LNCAP (cell line): ENCODE data around the gene CRIM1.

ENCODE experiments used
- TF ChIP-seq, protein P1 (sequence below): fragments of 450-650 bp; IDR thresholded peaks from 2 replicates; pipeline ENCODE4 v1.5.1; 2017; ENCODE audit warnings: mild to moderate bottlenecking

Gene CRIM1

GRCh38 chr2:36371070-36371874 is 15.7 kb downstream of the CRIM1 start:
- TF ChIP-seq, protein P1, sequence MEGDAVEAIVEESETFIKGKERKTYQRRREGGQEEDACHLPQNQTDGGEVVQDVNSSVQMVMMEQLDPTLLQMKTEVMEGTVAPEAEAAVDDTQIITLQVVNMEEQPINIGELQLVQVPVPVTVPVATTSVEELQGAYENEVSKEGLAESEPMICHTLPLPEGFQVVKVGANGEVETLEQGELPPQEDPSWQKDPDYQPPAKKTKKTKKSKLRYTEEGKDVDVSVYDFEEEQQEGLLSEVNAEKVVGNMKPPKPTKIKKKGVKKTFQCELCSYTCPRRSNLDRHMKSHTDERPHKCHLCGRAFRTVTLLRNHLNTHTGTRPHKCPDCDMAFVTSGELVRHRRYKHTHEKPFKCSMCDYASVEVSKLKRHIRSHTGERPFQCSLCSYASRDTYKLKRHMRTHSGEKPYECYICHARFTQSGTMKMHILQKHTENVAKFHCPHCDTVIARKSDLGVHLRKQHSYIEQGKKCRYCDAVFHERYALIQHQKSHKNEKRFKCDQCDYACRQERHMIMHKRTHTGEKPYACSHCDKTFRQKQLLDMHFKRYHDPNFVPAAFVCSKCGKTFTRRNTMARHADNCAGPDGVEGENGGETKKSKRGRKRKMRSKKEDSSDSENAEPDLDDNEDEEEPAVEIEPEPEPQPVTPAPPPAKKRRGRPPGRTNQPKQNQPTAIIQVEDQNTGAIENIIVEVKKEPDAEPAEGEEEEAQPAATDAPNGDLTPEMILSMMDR, result no peak

DNA sequence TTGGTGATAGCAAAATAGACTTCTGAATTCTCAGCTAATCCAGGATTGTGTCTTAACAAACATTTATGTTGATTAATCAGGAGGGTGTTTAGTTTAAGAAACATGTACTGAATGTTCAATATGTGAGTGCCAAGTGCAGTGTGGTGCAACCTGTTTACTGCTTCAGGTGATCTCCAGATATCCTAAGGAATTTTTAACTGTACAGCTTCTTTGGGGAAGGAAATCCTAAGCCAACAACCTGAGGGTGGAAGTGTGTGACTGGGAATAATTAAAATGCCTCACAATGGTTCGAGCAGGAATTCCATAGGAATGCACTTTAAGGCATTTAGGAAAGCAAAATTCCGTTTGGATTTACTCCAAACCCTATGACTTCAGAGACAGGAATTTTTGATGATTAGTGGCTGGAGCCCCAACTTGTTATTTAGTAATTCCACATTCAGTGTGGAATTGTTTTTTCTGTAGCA is 16.4 kb downstream of the CRIM1 start:
- TF ChIP-seq, protein P1, result no peak

- TF ChIP-seq, protein P1, result no peak
Observed at GRCh38 chr2:36373149-36373926, 17.8 kb downstream of the CRIM1 start.

- TF ChIP-seq, protein P1, result no peak
Observed at GRCh38 chr2:36374585-36374984, 19.0 kb downstream of the CRIM1 start.

DNA sequence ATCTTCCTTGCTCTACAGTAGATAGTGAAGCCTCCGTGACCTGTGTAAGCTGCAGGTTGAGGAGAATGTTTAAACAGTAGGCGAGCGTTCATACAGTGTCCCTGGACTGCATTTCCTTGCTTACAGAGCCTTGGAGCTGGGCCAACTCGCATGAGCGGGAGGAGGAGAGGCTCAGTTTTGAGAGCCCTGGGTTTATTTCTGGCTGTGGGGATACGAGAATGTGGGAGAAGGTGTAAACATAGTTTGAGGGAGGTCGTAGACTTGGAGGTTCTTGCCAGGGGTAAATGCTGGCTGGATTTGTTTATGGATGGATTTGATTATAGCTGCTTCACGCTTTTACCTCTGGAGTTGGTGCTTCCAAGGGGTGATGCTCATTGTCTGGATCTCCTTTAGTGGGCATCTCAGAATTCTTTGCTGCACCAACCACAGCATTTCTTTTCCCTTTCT is 20.8 kb downstream of the CRIM1 start:
- TF ChIP-seq, protein P1, result no peak

DNA sequence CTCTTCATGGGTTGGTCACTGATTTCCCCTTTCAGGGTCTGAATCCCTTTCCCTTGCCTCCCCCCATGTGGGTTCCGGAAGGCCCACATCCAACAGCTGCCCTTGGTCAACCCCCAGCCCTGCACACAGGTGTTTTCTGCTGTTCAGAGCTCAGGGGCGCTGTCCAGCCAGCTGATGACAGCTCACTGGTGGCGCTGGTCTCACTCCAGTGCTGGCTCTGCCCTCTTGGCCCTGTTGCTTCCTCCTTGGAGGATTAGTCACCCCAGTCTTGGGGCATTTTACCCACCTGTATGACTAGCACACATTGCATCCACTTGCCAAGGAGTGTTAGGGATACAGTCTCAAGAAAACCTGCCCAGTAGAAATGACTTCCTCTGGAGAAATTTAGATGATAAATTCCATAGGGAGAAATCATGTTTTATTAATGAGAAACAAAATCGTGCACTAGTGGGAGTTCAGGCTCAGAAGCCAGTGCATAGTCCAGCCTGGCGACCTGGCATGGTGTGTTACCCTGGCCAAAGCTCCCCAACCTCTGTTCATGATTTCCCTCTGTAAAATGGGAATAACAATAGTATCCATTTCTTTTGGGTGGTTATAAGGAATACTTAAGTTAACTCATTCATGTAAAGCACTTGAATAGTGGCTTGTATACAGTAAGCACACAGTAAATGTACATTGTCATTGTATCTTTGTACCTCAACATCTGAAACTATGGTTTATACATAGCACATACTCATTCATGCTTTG is 21.6 kb downstream of the CRIM1 start:
- TF ChIP-seq, protein P1, result no peak
